Tibial nerve (tissue), 4 donors: ENCODE measurements around the gene CSKMT.

Experiments used
- EP300 ChIP-seq, 2 donors: sonication (generic); formaldehyde crosslinking; IDR thresholded peaks; one replicate each; pipeline ENCODE4 v1.6.1; 2017; ENCODE audit warnings: antibody characterized with exemption in 2 of 2, mild to moderate bottlenecking in 1 of 2
- POLR2A ChIP-seq, 2 donors: fragments of 450-650 bp; IDR thresholded peaks; one replicate each; pipeline ENCODE4 v1.6.1; 2017; ENCODE audit warnings: antibody characterized with exemption in 2 of 2, mild to moderate bottlenecking in 2 of 2, moderate library complexity in 2 of 2
- TF ChIP-seq, protein P1 (sequence below), 5 experiments: fragments of 200-600 bp in 3 of 5; fragments of 450-650 bp in 2 of 5; sonication (generic) in 3 of 5; IDR thresholded peaks; one replicate each; pipeline ENCODE4 v1.5.1; 2016 to 2019; ENCODE audit warnings: antibody characterized with exemption in 5 of 5, mild to moderate bottlenecking in 3 of 5, moderate library complexity in 2 of 5

DNA sequence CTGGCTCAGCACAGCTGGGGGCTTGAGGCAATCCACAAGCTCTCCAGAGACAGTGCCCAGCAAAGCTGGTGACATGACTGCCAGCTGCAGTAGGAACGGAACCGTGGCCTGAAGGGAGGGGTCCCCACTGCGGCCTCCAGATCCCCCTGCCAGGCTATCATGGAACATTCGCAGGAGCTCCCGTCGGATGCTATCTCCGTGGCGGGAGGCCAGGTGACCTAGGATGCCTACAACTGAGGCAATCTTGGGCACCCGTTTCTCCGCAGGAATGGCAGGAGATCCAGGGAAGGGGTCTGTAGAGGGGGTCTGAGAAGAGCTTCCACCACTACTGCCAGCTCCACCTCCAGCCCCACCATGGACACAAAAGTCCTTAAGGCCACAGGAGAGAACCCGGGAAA lies 16.1 kb upstream of the CSKMT start:
- TF ChIP-seq, protein P1, sequence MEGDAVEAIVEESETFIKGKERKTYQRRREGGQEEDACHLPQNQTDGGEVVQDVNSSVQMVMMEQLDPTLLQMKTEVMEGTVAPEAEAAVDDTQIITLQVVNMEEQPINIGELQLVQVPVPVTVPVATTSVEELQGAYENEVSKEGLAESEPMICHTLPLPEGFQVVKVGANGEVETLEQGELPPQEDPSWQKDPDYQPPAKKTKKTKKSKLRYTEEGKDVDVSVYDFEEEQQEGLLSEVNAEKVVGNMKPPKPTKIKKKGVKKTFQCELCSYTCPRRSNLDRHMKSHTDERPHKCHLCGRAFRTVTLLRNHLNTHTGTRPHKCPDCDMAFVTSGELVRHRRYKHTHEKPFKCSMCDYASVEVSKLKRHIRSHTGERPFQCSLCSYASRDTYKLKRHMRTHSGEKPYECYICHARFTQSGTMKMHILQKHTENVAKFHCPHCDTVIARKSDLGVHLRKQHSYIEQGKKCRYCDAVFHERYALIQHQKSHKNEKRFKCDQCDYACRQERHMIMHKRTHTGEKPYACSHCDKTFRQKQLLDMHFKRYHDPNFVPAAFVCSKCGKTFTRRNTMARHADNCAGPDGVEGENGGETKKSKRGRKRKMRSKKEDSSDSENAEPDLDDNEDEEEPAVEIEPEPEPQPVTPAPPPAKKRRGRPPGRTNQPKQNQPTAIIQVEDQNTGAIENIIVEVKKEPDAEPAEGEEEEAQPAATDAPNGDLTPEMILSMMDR (IDR thresholded peaks at IDR 0.05) = no peak
- TF ChIP-seq POLR2A (IDR thresholded peaks at IDR 0.05) (no peak), EP300 (IDR thresholded peaks at IDR 0.05) (no peak)
